Mesenchymal stem cell (in vitro differentiated cells and primary cell): Measurements from ENCODE around the gene COL28A1.

Source experiments
- DNase-seq: peaks from one replicate; pipeline ENCODE4 v3.0.0-alpha.2; 2013
- H2AFZ ChIP-seq: one replicate; pipeline ENCODE4 v1.6.1; 2013; ENCODE audit warnings: low read depth, mild to moderate bottlenecking, control low read depth, inconsistent platforms, low read length, moderate library complexity
- H2AK5ac ChIP-seq: 2 replicates; pipeline ENCODE4 v1.6.1; 2013; ENCODE audit warnings: low read length, moderate library complexity, mild to moderate bottlenecking, inconsistent platforms; ENCODE audit not compliant: severe bottlenecking
- H2BK120ac ChIP-seq: one replicate; pipeline ENCODE4 v1.6.1; 2013; ENCODE audit warnings: low read depth, mild to moderate bottlenecking, inconsistent platforms, low read length, moderate library complexity
- H2BK12ac ChIP-seq, 2 experiments: one replicate each; pipeline ENCODE4 v1.6.1; 2013; ENCODE audit warnings: inconsistent platforms in 2 of 2, low read length in 2 of 2, mild to moderate bottlenecking in 2 of 2, moderate library complexity in 2 of 2, control low read depth in 1 of 2
- H2BK15ac ChIP-seq: one replicate; pipeline ENCODE4 v1.6.1; 2013; ENCODE audit warnings: mild to moderate bottlenecking, low read depth, inconsistent platforms; ENCODE audit not compliant: poor library complexity, severe bottlenecking
- H2BK5ac ChIP-seq: 2 replicates; pipeline ENCODE4 v1.6.1; 2013; ENCODE audit warnings: low read depth, mild to moderate bottlenecking, low read length, control low read depth, inconsistent platforms; ENCODE audit not compliant: poor library complexity, severe bottlenecking
- H3K14ac ChIP-seq, 2 experiments: one replicate each; pipeline ENCODE4 v1.6.1; 2013; ENCODE audit warnings: inconsistent platforms in 2 of 2, low read length in 2 of 2, control low read depth in 1 of 2, mild to moderate bottlenecking in 1 of 2, moderate library complexity in 1 of 2
- H3K18ac ChIP-seq, 2 experiments: one replicate each; pipeline ENCODE4 v1.6.1; 2013; ENCODE audit warnings: inconsistent platforms in 2 of 2, low read length in 2 of 2, control low read depth in 1 of 2, low read depth in 1 of 2, mild to moderate bottlenecking in 1 of 2
- H3K23ac ChIP-seq, 2 experiments: one replicate each; pipeline ENCODE4 v1.6.1; 2013; ENCODE audit warnings: inconsistent platforms in 2 of 2, low read length in 2 of 2, mild to moderate bottlenecking in 2 of 2, moderate library complexity in 2 of 2, control low read depth in 1 of 2
- H3K27ac ChIP-seq: 2 replicates; pipeline ENCODE4 v1.5.1; 2013; ENCODE audit warnings: mild to moderate bottlenecking, moderate library complexity, low read length, control low read depth, inconsistent platforms; ENCODE audit not compliant: poor library complexity, severe bottlenecking
- H3K27me3 ChIP-seq, 2 experiments: 2 replicates each; pipeline versions ENCODE4 v1.6.1 to v1.7.0; 2013; ENCODE audit warnings: low read length in 2 of 2, mild to moderate bottlenecking in 2 of 2, moderate library complexity in 2 of 2, control low read depth in 1 of 2, inconsistent platforms in 1 of 2; ENCODE audit not compliant: control insufficient read depth in 1 of 2, insufficient read depth in 1 of 2
- H3K36me3 ChIP-seq, 2 experiments: 2 replicates each; pipeline versions ENCODE4 v1.6.1 to v1.7.0; 2013; ENCODE audit warnings: low read length in 2 of 2, control low read depth in 1 of 2, inconsistent platforms in 1 of 2, low read depth in 1 of 2, mild to moderate bottlenecking in 1 of 2; ENCODE audit not compliant: insufficient read depth in 2 of 2, control insufficient read depth in 1 of 2
- H3K4ac ChIP-seq, 2 experiments: one replicate each; pipeline ENCODE4 v1.6.1; 2013; ENCODE audit warnings: inconsistent platforms in 2 of 2, low read length in 2 of 2, mild to moderate bottlenecking in 2 of 2, moderate library complexity in 2 of 2, control low read depth in 1 of 2, low read depth in 1 of 2
- H3K4me1 ChIP-seq: 2 replicates; pipeline ENCODE4 v1.6.1; 2013; ENCODE audit warnings: low read depth, low read length, control low read depth; ENCODE audit not compliant: control insufficient read depth, insufficient read depth
- H3K4me2 ChIP-seq: 2 replicates; pipeline ENCODE4 v1.6.1; 2013; ENCODE audit warnings: low read length, mild to moderate bottlenecking, inconsistent platforms; ENCODE audit not compliant: poor library complexity, severe bottlenecking
- H3K4me3 ChIP-seq, 2 experiments: 2 replicates each; pipeline versions ENCODE4 v1.5.1 to v1.7.0; 2013; ENCODE audit warnings: low read length in 2 of 2, mild to moderate bottlenecking in 2 of 2, control low read depth in 1 of 2, low read depth in 1 of 2; ENCODE audit not compliant: insufficient read depth in 1 of 2
- H3K79me1 ChIP-seq: replicated peaks from 2 replicates; pipeline ENCODE4 v1.6.1; 2013; ENCODE audit warnings: mild to moderate bottlenecking, control low read depth, low read length, inconsistent platforms; ENCODE audit not compliant: poor library complexity, severe bottlenecking
- H3K9ac ChIP-seq: 2 replicates; pipeline ENCODE4 v1.7.0; 2013; ENCODE audit warnings: mild to moderate bottlenecking, low read length, moderate library complexity
- H3K9me3 ChIP-seq: 2 replicates; pipeline ENCODE4 v1.7.0; 2013; ENCODE audit warnings: mild to moderate bottlenecking, low read length; ENCODE audit not compliant: control insufficient read depth
- H4K8ac ChIP-seq: one replicate; pipeline ENCODE4 v1.6.1; 2013; ENCODE audit warnings: inconsistent platforms, mild to moderate bottlenecking, low read length, moderate library complexity
- H4K91ac ChIP-seq: one replicate; pipeline ENCODE4 v1.6.1; 2013; ENCODE audit warnings: mild to moderate bottlenecking, low read length, inconsistent platforms
- WGBS: methylation state at CpG from one replicate; pipeline ENCODE4 v1.1.7; 2013; ENCODE audit warnings: mixed read lengths; 5-methylcytosine and 5-hydroxymethylcytosine counted together

COL28A1 gene

GRCh38 chr7:7519056-7519455 is 16.6 kb downstream of the COL28A1 start:
- Histone ChIP-seq H3K27me3 (no peaks in the 10 kb centered on the region), H3K36me3 (no peaks in the 10 kb centered on the region), H3K14ac (no peak overlapping the region), H3K4me3 (no peak overlapping the region), H3K9me3 (no peaks in the 10 kb centered on the region), H2AFZ (no peak overlapping the region), H3K23ac (no peak overlapping the region), H3K79me1 (no peaks in the 10 kb centered on the region), H2BK5ac (no peak overlapping the region), H3K9ac (no peak overlapping the region), H2BK15ac (no peak overlapping the region), H4K8ac (no peak overlapping the region), H3K4me1 (no peaks in the 10 kb centered on the region), H3K27ac (no peak overlapping the region), H4K91ac (no peak overlapping the region), H2AK5ac (no peak overlapping the region), H2BK12ac (no peak overlapping the region), H3K18ac (no peak overlapping the region), H3K4ac (no peak overlapping the region), H3K4me2 (no peak overlapping the region), H2BK120ac (no peak overlapping the region)
- WGBS: 92% methylated on average over 2 of the region's 2 CpGs
- DNase-seq: no peak

GRCh38 chr7:7517754-7518153 is 17.9 kb downstream of the COL28A1 start:
- WGBS: 10% methylated on average over 2 of the region's 3 CpGs
- DNase-seq: no peak
- H3K9ac ChIP-seq: no peak overlapping the region
- H3K14ac ChIP-seq: no peak overlapping the region
- H2BK5ac ChIP-seq: no peak overlapping the region
- no peaks in the 10 kb centered on the region for H3K9me3 ChIP-seq
- no peak overlapping the region for H3K4ac ChIP-seq
- no peaks in the 10 kb centered on the region for H3K4me1 ChIP-seq
- no peak overlapping the region for H3K4me2 ChIP-seq
- H3K79me1 ChIP-seq: no peaks in the 10 kb centered on the region
- H4K91ac ChIP-seq: no peak overlapping the region
- H2BK120ac ChIP-seq: no peak overlapping the region
- no peaks in the 10 kb centered on the region for H3K27me3 ChIP-seq
- H4K8ac ChIP-seq: no peak overlapping the region
- H2BK12ac ChIP-seq: no peak overlapping the region
- no peak overlapping the region for H2AFZ ChIP-seq
- H3K18ac ChIP-seq: no peak overlapping the region
- H2BK15ac ChIP-seq: no peak overlapping the region
- H3K36me3 ChIP-seq: no peaks in the 10 kb centered on the region
- H2AK5ac ChIP-seq: no peak overlapping the region
- H3K23ac ChIP-seq: no peak overlapping the region
- H3K27ac ChIP-seq: no peak overlapping the region
- H3K4me3 ChIP-seq: no peak overlapping the region

- no peaks in the 10 kb centered on the region for H3K36me3 ChIP-seq
- no peaks in the 10 kb centered on the region for H3K4me1 ChIP-seq
- no peak overlapping the region for H2BK5ac ChIP-seq
- no peak overlapping the region for H4K8ac ChIP-seq
- no peak overlapping the region for H2AK5ac ChIP-seq
- no peak for DNase-seq
- H3K27me3 ChIP-seq: no peaks in the 10 kb centered on the region
- no peak overlapping the region for H3K14ac ChIP-seq
- H2BK12ac ChIP-seq: no peak overlapping the region
- no peak overlapping the region for H2AFZ ChIP-seq
- H3K9ac ChIP-seq: no peak overlapping the region
- H4K91ac ChIP-seq: no peak overlapping the region
- H3K79me1 ChIP-seq: no peaks in the 10 kb centered on the region
- H3K4ac ChIP-seq: no peak overlapping the region
- H3K27ac ChIP-seq: no peak overlapping the region
- H3K9me3 ChIP-seq: no peaks in the 10 kb centered on the region
- no peak overlapping the region for H3K23ac ChIP-seq
- no peak overlapping the region for H3K4me2 ChIP-seq
- no CpG with 5 or more reads among the region's 1 CpG for WGBS
- H3K18ac ChIP-seq: no peak overlapping the region
- no peak overlapping the region for H3K4me3 ChIP-seq
- H2BK120ac ChIP-seq: no peak overlapping the region
- no peak overlapping the region for H2BK15ac ChIP-seq
Measured at GRCh38 chr7:7516662-7517061, 19.0 kb downstream of the COL28A1 start.

GRCh38 chr7:7516156-7516555 is 19.5 kb downstream of the COL28A1 start:
- no peak overlapping the region for H2BK120ac ChIP-seq

More at GRCh38 chr7:7516156-7516555, 19.5 kb downstream of the COL28A1 start:
- no peak overlapping the region for H2BK12ac ChIP-seq
- H3K79me1 ChIP-seq: no peaks in the 10 kb centered on the region
- WGBS: 93% methylated on average over 2 of the region's 2 CpGs
- no peak overlapping the region for H3K9ac ChIP-seq
- no peaks in the 10 kb centered on the region for H3K27me3 ChIP-seq
- H4K91ac ChIP-seq: no peak overlapping the region
- no peak overlapping the region for H2AFZ ChIP-seq
- no peaks in the 10 kb centered on the region for H3K36me3 ChIP-seq
- H3K4me2 ChIP-seq: no peak overlapping the region
- no peak for DNase-seq
- H3K14ac ChIP-seq: no peak overlapping the region
- H3K18ac ChIP-seq: no peak overlapping the region
- no peak overlapping the region for H3K4me3 ChIP-seq
- H3K9me3 ChIP-seq: no peaks in the 10 kb centered on the region
- no peak overlapping the region for H2BK15ac ChIP-seq
- H2AK5ac ChIP-seq: no peak overlapping the region
- no peaks in the 10 kb centered on the region for H3K4me1 ChIP-seq
- no peak overlapping the region for H3K23ac ChIP-seq
- no peak overlapping the region for H3K27ac ChIP-seq
- H2BK5ac ChIP-seq: no peak overlapping the region
- H4K8ac ChIP-seq: no peak overlapping the region
- H3K4ac ChIP-seq: no peak overlapping the region
